Neural cell (in vitro differentiated cells): Measurements from ENCODE around the gene GEMIN5. TPM values are rescaled to one million over a fixed set of nuclear protein-coding genes. Genes with fewer than 3 reads are reported as not detected.
"Not testable (repeated sequence)": the region's sequence is repeated elsewhere in the genome, so short reads cannot be mapped to it uniquely, and the experiment has no call there.

Source experiments
- H2AFZ ChIP-seq: fragments of 200-600, 300-800 bp; sonication (generic), shearing (Covaris generic); 2 replicates; pipeline ENCODE4 v1.6.0; 2014; ENCODE audit warnings: low read depth, mild to moderate bottlenecking, antibody characterized with exemption, low read length, moderate library complexity
- H3F3A ChIP-seq: fragments of 200-600 bp; shearing (Covaris generic); 2 replicates; pipeline ENCODE4 v1.6.1; 2016; ENCODE audit warnings: mild to moderate bottlenecking, moderate library complexity, mixed read lengths, antibody characterized with exemption, low read length; ENCODE audit not compliant: insufficient read depth, poor library complexity, severe bottlenecking
- H3K27ac ChIP-seq: fragments of 200-600, 300-800 bp; sonication (generic), shearing (Covaris generic); 2 replicates; pipeline ENCODE4 v1.5.1; 2014; ENCODE audit warnings: mild to moderate bottlenecking, low read length, moderate library complexity
- H3K27me3 ChIP-seq: fragments of 300-800, 200-600 bp; sonication (generic), shearing (Covaris generic); 2 replicates; pipeline ENCODE4 v1.6.0; 2014; ENCODE audit warnings: mild to moderate bottlenecking, low read depth, low read length, moderate library complexity; ENCODE audit not compliant: insufficient read depth
- H3K36me3 ChIP-seq: fragments of 300-800, 200-600 bp; sonication (generic), shearing (Covaris generic); 2 replicates; pipeline ENCODE4 v1.5.1; 2014; ENCODE audit warnings: mild to moderate bottlenecking, antibody characterized with exemption, low read length, moderate library complexity; ENCODE audit not compliant: insufficient read depth
- H3K4me2 ChIP-seq: fragments of 300-800, 200-600 bp; sonication (generic), shearing (Covaris generic); 2 replicates; pipeline ENCODE4 v1.6.0; 2014; ENCODE audit warnings: mild to moderate bottlenecking, low read length
- H3K4me3 ChIP-seq: fragments of 300-800, 200-600 bp; sonication (generic), shearing (Covaris generic); 2 replicates; pipeline ENCODE4 v1.5.1; 2014; ENCODE audit warnings: mild to moderate bottlenecking, low read length, moderate library complexity
- H3K79me2 ChIP-seq: fragments of 200-600 bp; shearing (Covaris generic); replicated peaks from 2 replicates; pipeline ENCODE4 v1.6.0; 2014; ENCODE audit warnings: mild to moderate bottlenecking, low read length, moderate library complexity; ENCODE audit not compliant: insufficient read depth
- H3K9ac ChIP-seq: fragments of 300-800, 200-600 bp; sonication (generic), shearing (Covaris generic); 2 replicates; pipeline ENCODE4 v1.6.1; 2016; ENCODE audit warnings: mild to moderate bottlenecking, low read length, mixed read lengths
- H3K9me2 ChIP-seq: fragments of 200-600 bp; shearing (Covaris generic); 2 replicates; pipeline ENCODE4 v1.6.1; 2016; ENCODE audit warnings: mild to moderate bottlenecking, low read length, mixed read lengths; ENCODE audit not compliant: insufficient read depth
- H3K9me3 ChIP-seq: fragments of 200-600, 300-800 bp; sonication (generic), shearing (Covaris generic); 2 replicates; pipeline ENCODE4 v1.6.1; 2016; ENCODE audit warnings: mild to moderate bottlenecking, mixed run types, low read length, moderate library complexity, mixed read lengths
- H4K20me1 ChIP-seq: fragments of 200-600 bp; shearing (Covaris generic); 2 replicates; pipeline ENCODE4 v1.6.1; 2016; ENCODE audit warnings: mild to moderate bottlenecking, mixed run types; ENCODE audit not compliant: insufficient read depth
- CTCF ChIP-seq: fragments of 450-650 bp; IDR thresholded peaks from 2 replicates; pipeline ENCODE4 v1.5.1; 2014; ENCODE audit warnings: antibody characterized with exemption, mild to moderate bottlenecking, moderate library complexity; ENCODE audit not compliant: poor library complexity, severe bottlenecking
- EP300 ChIP-seq: fragments of 450-650 bp; conservative IDR thresholded peaks from 2 replicates; pipeline ENCODE4 v1.6.1; 2014; ENCODE audit warnings: antibody characterized with exemption, mild to moderate bottlenecking, moderate library complexity; ENCODE audit not compliant: poor library complexity, severe bottlenecking
- EZH2 ChIP-seq: fragments of 200-600, 300-800 bp; shearing (Covaris generic), sonication (generic); IDR thresholded peaks from 2 replicates; pipeline ENCODE4 v1.6.1; 2014; ENCODE audit warnings: antibody characterized with exemption, low read length, borderline replicate concordance, mild to moderate bottlenecking; ENCODE audit not compliant: insufficient read depth, poor library complexity, severe bottlenecking
- MXI1 ChIP-seq: fragments of 450-650 bp; conservative IDR thresholded peaks from 2 replicates; pipeline ENCODE4 v1.6.1; 2014; ENCODE audit warnings: antibody characterized with exemption, mild to moderate bottlenecking; ENCODE audit not compliant: poor library complexity, severe bottlenecking
- POLR2AphosphoS5 ChIP-seq: IDR thresholded peaks from 2 replicates; pipeline ENCODE4 v1.6.1; 2012
- RAD21 ChIP-seq: fragments of 450-650 bp; conservative IDR thresholded peaks from 2 replicates; pipeline ENCODE4 v1.6.1; 2014; ENCODE audit warnings: antibody characterized with exemption, mild to moderate bottlenecking, moderate library complexity
- REST ChIP-seq: IDR thresholded peaks from 2 replicates; pipeline ENCODE4 v1.6.1; 2012; ENCODE audit warnings: borderline replicate concordance
- SMC3 ChIP-seq: fragments of 450-650 bp; conservative IDR thresholded peaks from 2 replicates; pipeline ENCODE4 v1.6.1; 2014; ENCODE audit warnings: antibody characterized with exemption, mild to moderate bottlenecking, moderate library complexity; ENCODE audit not compliant: poor library complexity
- TAF1 ChIP-seq: IDR thresholded peaks from 2 replicates; pipeline ENCODE4 v1.6.1; 2012; ENCODE audit warnings: low read depth
- polyA plus RNA-seq: library from polyadenylated mRNA; depleted of rRNA; stranded (reverse); fragments of >200 nt; gene quantifications from 2 replicates; pipeline ENCODE4 v1.2.3, GENCODE V29; 2014

The GEMIN5 gene
- polyA plus RNA-seq, 1 donor from 2014 or later = 13.0 TPM

- Histone ChIP-seq H3K9ac (peak overlapping the region; percentile 79), H4K20me1 (no peaks in the 10 kb centered on the region), H2AFZ (peak overlapping the region; percentile 62), H3K9me2 (no peaks in the 10 kb centered on the region), H3K4me3 (peak overlapping the region; percentile 99), H3K27me3 (no peaks in the 10 kb centered on the region), H3K9me3 (no peaks in the 10 kb centered on the region), H3K79me2 (peaks cover 32% of the 10 kb centered on the region), H3F3A (no peaks in the 10 kb centered on the region), H3K4me2 (peak overlapping the region; percentile 95), H3K27ac (peak overlapping the region; percentile 75), H3K36me3 (no peaks in the 10 kb centered on the region)
- no peak for TF ChIP-seq TAF1
- TF ChIP-seq EP300 = no peak
- no peak for TF ChIP-seq RAD21
- TF ChIP-seq EZH2 = no peak
- no peak for TF ChIP-seq REST
- TF ChIP-seq POLR2AphosphoS5 = no peak
- no peak for TF ChIP-seq CTCF
- TF ChIP-seq MXI1 = no peak
- TF ChIP-seq SMC3 = no peak
These were observed 2.4 kb upstream of the GEMIN5 start for GRCh38 chr5:154940375-154940771.

- not testable (repeated sequence) for H3K9me2 ChIP-seq, H3K9me3 ChIP-seq, H3K4me3 ChIP-seq, H3K27me3 ChIP-seq, H3K27ac ChIP-seq, H2AFZ ChIP-seq, H3K4me2 ChIP-seq, H4K20me1 ChIP-seq, H3K36me3 ChIP-seq, H3F3A ChIP-seq, H3K9ac ChIP-seq
- H3K79me2 ChIP-seq = peaks cover 31% of the 10 kb centered on the region
These were observed 1.4 kb upstream of the GEMIN5 start for GRCh38 chr5:154939387-154939786.

GRCh38 chr5:154937186-154937717, 759 bp downstream of the GEMIN5 start:
- Histone ChIP-seq H3K9me2 (no peaks in the 10 kb centered on the region), H3K27me3 (no peaks in the 10 kb centered on the region), H4K20me1 (no peaks in the 10 kb centered on the region), H3K9ac (peak overlapping the region; percentile 73), H3K79me2 (peaks cover 16% of the 10 kb centered on the region), H3F3A (no peaks in the 10 kb centered on the region), H3K4me2 (peak overlapping the region; percentile 79), H3K36me3 (no peaks in the 10 kb centered on the region), H2AFZ (peak overlapping the region; percentile 78), H3K9me3 (no peaks in the 10 kb centered on the region), H3K27ac (no peak overlapping the region), H3K4me3 (peak overlapping the region; percentile 87)
- TF ChIP-seq EP300 (no peak), EZH2 (no peak), SMC3 (no peak), TAF1 (no peak), POLR2AphosphoS5 (no peak), MXI1 (no peak), RAD21 (no peak)
